PFSK-1 (cell line): Measurements from ENCODE around the gene FGD3.

Source experiments
- POLR2AphosphoS5 ChIP-seq: IDR thresholded peaks from 2 replicates; pipeline ENCODE4 v1.6.1; 2012; ENCODE audit warnings: low read depth, mild to moderate bottlenecking, control low read depth, low read length, moderate library complexity
- SIN3A ChIP-seq: IDR thresholded peaks from 2 replicates; pipeline ENCODE4 v1.6.1; 2012; ENCODE audit warnings: mild to moderate bottlenecking, low read length, moderate library complexity, borderline replicate concordance; ENCODE audit not compliant: insufficient read depth
- TF ChIP-seq, protein P1 (sequence below), 2 experiments: IDR thresholded peaks; 2 replicates each; pipeline versions ENCODE4 v1.6.1 to v1.8.0; 2011 to 2012; ENCODE audit warnings: low read depth in 2 of 2, low read length in 2 of 2, control low read depth in 1 of 2, inconsistent platforms in 1 of 2, mild to moderate bottlenecking in 1 of 2, moderate library complexity in 1 of 2; ENCODE audit not compliant: insufficient read depth in 1 of 2

DNA sequence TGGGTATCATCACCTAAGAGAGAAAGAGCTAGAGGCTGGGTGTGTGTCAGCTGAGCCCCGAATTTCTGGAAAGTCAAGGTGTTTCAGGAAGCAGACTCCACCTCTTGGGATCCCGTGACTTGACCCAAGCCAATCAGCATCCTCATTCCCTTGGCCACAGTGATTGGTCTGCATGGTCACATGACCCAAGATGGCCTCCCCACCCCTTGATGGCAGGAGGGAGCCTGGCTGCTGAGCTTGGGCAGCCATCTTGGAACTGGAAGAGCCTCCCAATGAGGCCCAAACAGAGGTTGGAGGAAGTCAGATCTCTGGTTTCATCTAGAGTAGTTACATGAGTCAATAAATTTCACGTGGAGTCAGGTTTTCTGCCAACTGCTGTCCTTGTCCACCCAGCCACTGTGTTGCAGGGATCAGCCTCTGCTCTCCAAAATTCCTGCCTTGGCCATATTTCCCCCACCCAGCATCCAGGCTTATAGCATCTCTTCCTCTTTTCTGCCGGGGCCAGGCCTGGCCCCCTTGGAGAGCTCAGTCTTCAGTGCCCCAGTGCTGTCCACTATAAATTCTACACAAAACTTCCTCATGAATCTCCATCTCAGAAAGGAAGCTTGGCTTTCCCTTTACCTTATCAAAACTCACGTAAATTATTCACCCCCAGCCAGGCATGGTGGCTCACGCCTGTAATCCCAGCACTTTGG, 93.9 kb downstream of the FGD3 start:
- TF ChIP-seq SIN3A (no peak), POLR2AphosphoS5 (no peak)
- TF ChIP-seq, protein P1, sequence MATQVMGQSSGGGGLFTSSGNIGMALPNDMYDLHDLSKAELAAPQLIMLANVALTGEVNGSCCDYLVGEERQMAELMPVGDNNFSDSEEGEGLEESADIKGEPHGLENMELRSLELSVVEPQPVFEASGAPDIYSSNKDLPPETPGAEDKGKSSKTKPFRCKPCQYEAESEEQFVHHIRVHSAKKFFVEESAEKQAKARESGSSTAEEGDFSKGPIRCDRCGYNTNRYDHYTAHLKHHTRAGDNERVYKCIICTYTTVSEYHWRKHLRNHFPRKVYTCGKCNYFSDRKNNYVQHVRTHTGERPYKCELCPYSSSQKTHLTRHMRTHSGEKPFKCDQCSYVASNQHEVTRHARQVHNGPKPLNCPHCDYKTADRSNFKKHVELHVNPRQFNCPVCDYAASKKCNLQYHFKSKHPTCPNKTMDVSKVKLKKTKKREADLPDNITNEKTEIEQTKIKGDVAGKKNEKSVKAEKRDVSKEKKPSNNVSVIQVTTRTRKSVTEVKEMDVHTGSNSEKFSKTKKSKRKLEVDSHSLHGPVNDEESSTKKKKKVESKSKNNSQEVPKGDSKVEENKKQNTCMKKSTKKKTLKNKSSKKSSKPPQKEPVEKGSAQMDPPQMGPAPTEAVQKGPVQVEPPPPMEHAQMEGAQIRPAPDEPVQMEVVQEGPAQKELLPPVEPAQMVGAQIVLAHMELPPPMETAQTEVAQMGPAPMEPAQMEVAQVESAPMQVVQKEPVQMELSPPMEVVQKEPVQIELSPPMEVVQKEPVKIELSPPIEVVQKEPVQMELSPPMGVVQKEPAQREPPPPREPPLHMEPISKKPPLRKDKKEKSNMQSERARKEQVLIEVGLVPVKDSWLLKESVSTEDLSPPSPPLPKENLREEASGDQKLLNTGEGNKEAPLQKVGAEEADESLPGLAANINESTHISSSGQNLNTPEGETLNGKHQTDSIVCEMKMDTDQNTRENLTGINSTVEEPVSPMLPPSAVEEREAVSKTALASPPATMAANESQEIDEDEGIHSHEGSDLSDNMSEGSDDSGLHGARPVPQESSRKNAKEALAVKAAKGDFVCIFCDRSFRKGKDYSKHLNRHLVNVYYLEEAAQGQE (IDR thresholded peaks at IDR 0.05; ENCODE audit: insufficient read depth in 1 of 2, low read depth in 2 of 2, low read length in 2 of 2): no peak
